ENCODE measurements around the gene SAP30BP.

- TF ChIP-seq POLR2A (IDR thresholded peaks at IDR 0.05): no peak
- TF ChIP-seq, protein P1, sequence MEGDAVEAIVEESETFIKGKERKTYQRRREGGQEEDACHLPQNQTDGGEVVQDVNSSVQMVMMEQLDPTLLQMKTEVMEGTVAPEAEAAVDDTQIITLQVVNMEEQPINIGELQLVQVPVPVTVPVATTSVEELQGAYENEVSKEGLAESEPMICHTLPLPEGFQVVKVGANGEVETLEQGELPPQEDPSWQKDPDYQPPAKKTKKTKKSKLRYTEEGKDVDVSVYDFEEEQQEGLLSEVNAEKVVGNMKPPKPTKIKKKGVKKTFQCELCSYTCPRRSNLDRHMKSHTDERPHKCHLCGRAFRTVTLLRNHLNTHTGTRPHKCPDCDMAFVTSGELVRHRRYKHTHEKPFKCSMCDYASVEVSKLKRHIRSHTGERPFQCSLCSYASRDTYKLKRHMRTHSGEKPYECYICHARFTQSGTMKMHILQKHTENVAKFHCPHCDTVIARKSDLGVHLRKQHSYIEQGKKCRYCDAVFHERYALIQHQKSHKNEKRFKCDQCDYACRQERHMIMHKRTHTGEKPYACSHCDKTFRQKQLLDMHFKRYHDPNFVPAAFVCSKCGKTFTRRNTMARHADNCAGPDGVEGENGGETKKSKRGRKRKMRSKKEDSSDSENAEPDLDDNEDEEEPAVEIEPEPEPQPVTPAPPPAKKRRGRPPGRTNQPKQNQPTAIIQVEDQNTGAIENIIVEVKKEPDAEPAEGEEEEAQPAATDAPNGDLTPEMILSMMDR (IDR thresholded peaks at IDR 0.05): no peak
These were observed 30.0 kb upstream of the SAP30BP start for GRCh38 chr17:75637143-75637538.

All from body of pancreas (tissue), 4 donors.